Prostate gland (tissue), 2 donors: ENCODE measurements around the gene ZMYND8. TPM values are rescaled to one million over a fixed set of nuclear protein-coding genes. Genes with fewer than 3 reads are reported as not detected.

Experiments used
- DNase-seq: peaks from one replicate; pipeline ENCODE4 v3.0.0-alpha.2; 2019; ENCODE audit warnings: low spot score
- H3K27ac ChIP-seq, 2 donors: fragments of 200-600 bp; sonication (generic); 2 replicates each; pipeline ENCODE4 v1.5.1; 2017 to 2019
- H3K27me3 ChIP-seq: fragments of 200-600 bp; sonication (generic); replicated peaks from 2 replicates; pipeline ENCODE4 v1.5.1; 2019; ENCODE audit not compliant: insufficient read depth
- H3K36me3 ChIP-seq, 2 donors: fragments of 200-600 bp; sonication (generic); 1 replicate in 1 of 2; 2 replicates in 1 of 2; pipeline versions ENCODE4 v1.5.1 to v1.8.1; 2017 to 2019
- H3K4me1 ChIP-seq: fragments of 200-600 bp; sonication (generic); replicated peaks from 2 replicates; pipeline ENCODE4 v1.5.1; 2019
- H3K4me3 ChIP-seq, 2 donors: fragments of 200-600 bp; sonication (generic); 2 replicates each; pipeline ENCODE4 v1.5.1; 2017 to 2019
- H3K9me3 ChIP-seq: fragments of 200-600 bp; sonication (generic); 2 replicates; pipeline ENCODE4 v1.5.1; 2017
- CTCF ChIP-seq, 4 experiments: fragments of 200-600 bp in 2 of 4; fragments of 450-650 bp in 2 of 4; sonication (generic) in 2 of 4; IDR thresholded peaks; 1 replicate in 3 of 4; 2 replicates in 1 of 4; pipeline ENCODE4 v1.5.1; 2016 to 2019; ENCODE audit warnings: antibody characterized with exemption in 4 of 4, mild to moderate bottlenecking in 2 of 4, moderate library complexity in 2 of 4
- POLR2A ChIP-seq: fragments of 450-650 bp; IDR thresholded peaks from one replicate; pipeline ENCODE4 v1.6.1; 2016; ENCODE audit warnings: antibody characterized with exemption, mild to moderate bottlenecking
- POLR2AphosphoS5 ChIP-seq: sonication (generic); formaldehyde crosslinking; IDR thresholded peaks from one replicate; pipeline ENCODE4 v1.6.1; 2017; ENCODE audit warnings: antibody characterized with exemption
- WGBS: methylation state at CpG from one replicate; pipeline ENCODE4 v1.1.5; 2018; 5-methylcytosine and 5-hydroxymethylcytosine counted together
- intact Hi-C: fragments of 100-400 bp; cut with DNase I; formaldehyde crosslinking; loops from one replicate; pipeline ENCODE4 v1.14.2; 2022
- total RNA-seq, 2 donors: library from RNA; depleted of rRNA; stranded (reverse); fragments of >200 nt; gene quantifications; one replicate each; pipeline ENCODE4 v1.1.0, GENCODE V29; 2016

Gene ZMYND8
- total RNA-seq, 2 donors from 2014 or later: 19.9 to 70.9 TPM

- 56% methylated on average over 6 of the region's 6 CpGs for WGBS
- TF ChIP-seq POLR2AphosphoS5 (no peak), POLR2A (no peak), CTCF (IDR thresholded peaks at IDR 0.05) (no peak)
- no peaks in the 10 kb centered on the region for H3K4me1 ChIP-seq
- no peak for DNase-seq
- H3K9me3 ChIP-seq: no peaks in the 10 kb centered on the region
- H3K27ac ChIP-seq: no peak overlapping the region
- H3K36me3 ChIP-seq: peaks cover 0 to 26% of the 10 kb centered on the region in 2 donors
- no peaks in the 10 kb centered on the region for H3K27me3 ChIP-seq
- no peak overlapping the region for H3K4me3 ChIP-seq
- intact Hi-C loops: no loop called here
Observed at GRCh38 chr20:47175493-47175892, 181.0 kb downstream of the ZMYND8 start.

- H3K4me3 ChIP-seq: no peak overlapping the region
- H3K4me1 ChIP-seq: no peaks in the 10 kb centered on the region
- no peaks in the 10 kb centered on the region for H3K27me3 ChIP-seq
- no peak overlapping the region for H3K27ac ChIP-seq
- no peak for DNase-seq
- TF ChIP-seq POLR2A: no peak
- no peak for TF ChIP-seq POLR2AphosphoS5
- no peak for TF ChIP-seq CTCF (IDR thresholded peaks at IDR 0.05)
- H3K9me3 ChIP-seq: no peaks in the 10 kb centered on the region
- intact Hi-C loops: no loop called here
- 79% methylated on average over 21 of the region's 21 CpGs for WGBS
- H3K36me3 ChIP-seq: peaks cover 0 to 17% of the 10 kb centered on the region in 2 donors
Observed at GRCh38 chr20:47174456-47175243, 181.8 kb downstream of the ZMYND8 start.

GRCh38 chr20:47173596-47174216, 182.8 kb downstream of the ZMYND8 start:
- no peaks in the 10 kb centered on the region for H3K9me3 ChIP-seq
- intact Hi-C loops: no loop called here
- H3K27ac ChIP-seq: no peak overlapping the region
- no peak overlapping the region for H3K4me3 ChIP-seq
- TF ChIP-seq POLR2A (no peak), CTCF (IDR thresholded peaks at IDR 0.05) (no peak), POLR2AphosphoS5 (no peak)
- no peak for DNase-seq
- H3K27me3 ChIP-seq: no peaks in the 10 kb centered on the region
- peaks cover 0 to 17% of the 10 kb centered on the region in 2 donors for H3K36me3 ChIP-seq
- H3K4me1 ChIP-seq: no peaks in the 10 kb centered on the region
- WGBS: 90% methylated on average over 6 of the region's 6 CpGs

GRCh38 chr20:47172579-47172978, 183.9 kb downstream of the ZMYND8 start:
- no peak for DNase-seq

More at GRCh38 chr20:47172579-47172978, 183.9 kb downstream of the ZMYND8 start:
- no peaks in the 10 kb centered on the region for H3K9me3 ChIP-seq
- H3K27ac ChIP-seq: no peak overlapping the region
- no peak overlapping the region for H3K4me3 ChIP-seq
- intact Hi-C loops: no loop called here
- H3K36me3 ChIP-seq: peaks cover 0 to 17% of the 10 kb centered on the region in 2 donors
- no peak for TF ChIP-seq POLR2A
- TF ChIP-seq POLR2AphosphoS5: no peak
- TF ChIP-seq CTCF (IDR thresholded peaks at IDR 0.05): no peak
- 90% methylated on average over 16 of the region's 16 CpGs for WGBS
- no peaks in the 10 kb centered on the region for H3K27me3 ChIP-seq
- no peaks in the 10 kb centered on the region for H3K4me1 ChIP-seq
